AG09309 (cell line): Measurements from ENCODE around the gene SAMD8.

Source experiments
- DNase-seq: peaks from one replicate; pipeline ENCODE4 v3.0.0-alpha.2; 2010; ENCODE audit warnings: low read depth
- H3K4me3 ChIP-seq: 2 replicates; pipeline ENCODE4 v1.5.1; 2011; ENCODE audit warnings: mild to moderate bottlenecking, low read depth, low read length, moderate library complexity; ENCODE audit not compliant: control insufficient read depth
- TF ChIP-seq, protein P1 (sequence below): IDR thresholded peaks from 2 replicates; pipeline ENCODE4 v1.5.1; 2011; ENCODE audit warnings: mild to moderate bottlenecking, low read depth, low read length, inconsistent platforms; ENCODE audit not compliant: insufficient read depth, control insufficient read depth; ENCODE audit errors: missing control alignments

Gene SAMD8

DNA sequence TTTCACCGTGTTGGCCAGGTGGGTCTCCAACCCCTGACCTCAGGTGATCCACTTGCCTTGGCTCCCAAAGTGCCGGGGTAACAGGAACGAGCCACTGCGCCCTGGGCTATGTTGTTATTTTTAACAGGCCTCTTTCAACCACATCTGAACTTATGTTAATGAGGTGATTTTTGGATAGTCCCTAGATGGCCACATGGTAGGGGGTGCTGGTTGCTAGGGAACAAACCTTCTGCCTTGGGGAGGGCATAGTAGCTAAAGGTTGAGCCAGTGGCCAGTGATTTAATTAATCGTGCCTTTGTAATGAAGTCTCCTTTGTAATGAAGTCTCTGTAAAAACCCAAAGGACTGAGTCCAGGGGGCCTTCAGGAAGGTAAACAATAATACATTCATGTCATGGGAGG is 115.2 kb downstream of the SAMD8 start:
- DNase-seq = no peak
- no peak overlapping the region for H3K4me3 ChIP-seq
- TF ChIP-seq, protein P1, sequence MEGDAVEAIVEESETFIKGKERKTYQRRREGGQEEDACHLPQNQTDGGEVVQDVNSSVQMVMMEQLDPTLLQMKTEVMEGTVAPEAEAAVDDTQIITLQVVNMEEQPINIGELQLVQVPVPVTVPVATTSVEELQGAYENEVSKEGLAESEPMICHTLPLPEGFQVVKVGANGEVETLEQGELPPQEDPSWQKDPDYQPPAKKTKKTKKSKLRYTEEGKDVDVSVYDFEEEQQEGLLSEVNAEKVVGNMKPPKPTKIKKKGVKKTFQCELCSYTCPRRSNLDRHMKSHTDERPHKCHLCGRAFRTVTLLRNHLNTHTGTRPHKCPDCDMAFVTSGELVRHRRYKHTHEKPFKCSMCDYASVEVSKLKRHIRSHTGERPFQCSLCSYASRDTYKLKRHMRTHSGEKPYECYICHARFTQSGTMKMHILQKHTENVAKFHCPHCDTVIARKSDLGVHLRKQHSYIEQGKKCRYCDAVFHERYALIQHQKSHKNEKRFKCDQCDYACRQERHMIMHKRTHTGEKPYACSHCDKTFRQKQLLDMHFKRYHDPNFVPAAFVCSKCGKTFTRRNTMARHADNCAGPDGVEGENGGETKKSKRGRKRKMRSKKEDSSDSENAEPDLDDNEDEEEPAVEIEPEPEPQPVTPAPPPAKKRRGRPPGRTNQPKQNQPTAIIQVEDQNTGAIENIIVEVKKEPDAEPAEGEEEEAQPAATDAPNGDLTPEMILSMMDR = no peak

DNA sequence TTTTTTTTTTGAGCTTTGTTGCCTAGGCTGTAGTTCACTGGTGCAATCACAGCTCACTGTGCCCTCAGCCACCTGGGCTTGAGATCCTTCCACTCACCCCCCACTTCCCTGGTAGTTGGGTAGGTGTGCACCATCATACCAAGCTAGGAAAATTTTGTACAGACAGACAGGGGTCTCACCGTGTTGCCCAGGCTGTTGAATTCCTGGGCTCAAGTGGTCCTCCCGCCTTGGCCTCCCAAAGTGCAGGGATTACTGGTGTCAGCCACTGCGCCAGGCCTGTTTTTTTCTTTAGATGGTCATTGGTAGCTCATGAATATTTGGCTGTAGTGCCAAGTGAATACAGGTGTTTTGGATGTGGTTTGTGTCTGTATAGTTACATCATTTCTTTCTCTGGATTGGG is 116.8 kb downstream of the SAMD8 start:
- no peak overlapping the region for H3K4me3 ChIP-seq
- no peak for DNase-seq
- TF ChIP-seq, protein P1 = no peak

DNA sequence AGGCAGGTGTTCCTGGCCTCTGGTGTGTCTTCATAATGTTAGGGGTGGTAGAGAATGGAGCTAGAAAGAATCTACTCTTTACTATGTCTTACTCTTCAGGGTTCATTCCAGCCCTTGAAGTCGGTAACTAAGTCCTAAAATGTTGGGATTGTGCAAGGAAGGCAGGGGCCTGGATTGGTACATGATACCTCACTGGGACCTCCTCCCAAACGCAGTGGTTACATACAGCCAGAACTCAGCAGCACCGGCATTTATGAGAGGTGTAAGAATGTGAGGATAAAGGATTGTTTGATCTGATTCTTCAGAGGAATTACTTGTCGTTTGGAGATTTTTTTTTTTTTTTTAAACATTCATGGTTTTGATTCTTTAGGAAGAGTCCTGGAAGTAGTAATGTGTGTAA is 117.4 kb downstream of the SAMD8 start:
- TF ChIP-seq, protein P1 = no peak
- H3K4me3 ChIP-seq = no peak overlapping the region
- no peak for DNase-seq

DNA sequence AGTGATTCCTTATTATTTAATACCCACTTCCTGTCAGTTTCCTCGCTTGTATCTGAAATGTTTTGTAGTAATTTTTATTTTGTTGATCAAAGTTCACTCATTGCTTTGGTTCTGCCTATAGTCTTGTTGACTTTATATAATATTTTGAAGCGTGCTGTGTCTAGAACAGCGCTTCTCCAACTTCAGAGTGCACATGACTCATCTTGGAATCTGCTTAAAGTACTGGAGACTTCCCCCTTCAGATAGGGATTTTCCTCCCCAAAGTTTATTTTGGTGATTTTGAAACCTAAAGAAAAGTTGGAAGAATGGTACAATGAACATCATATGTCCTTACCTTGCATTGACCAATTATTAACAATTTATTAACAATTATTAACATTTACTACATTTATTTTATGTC is 118.5 kb downstream of the SAMD8 start:
- TF ChIP-seq, protein P1 = no peak
- no peak overlapping the region for H3K4me3 ChIP-seq
- DNase-seq = no peak

DNA sequence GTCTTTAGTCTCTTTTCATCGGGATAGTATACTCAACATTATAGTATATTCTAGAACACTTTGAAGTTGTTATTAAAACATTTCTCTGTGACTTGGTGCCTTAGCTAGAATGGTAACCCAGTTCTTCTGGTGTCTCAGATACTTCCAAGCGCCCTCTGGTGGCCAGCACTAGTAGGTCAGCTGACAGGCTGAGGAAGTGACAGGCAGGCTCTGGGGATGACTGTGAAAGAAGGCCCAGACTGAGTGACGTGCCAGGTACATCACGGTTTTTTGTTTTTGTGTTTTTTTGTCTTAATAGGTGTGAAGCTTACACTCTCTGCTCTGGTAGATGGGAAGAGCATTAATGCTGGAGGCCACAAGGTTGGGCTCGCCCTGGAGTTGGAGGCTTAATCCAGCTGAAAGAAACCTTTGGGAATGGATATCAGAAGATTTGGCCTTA is 119.2 kb downstream of the SAMD8 start:
- TF ChIP-seq, protein P1 = peak; percentile 90
- H3K4me3 ChIP-seq = no peak overlapping the region
- DNase-seq = no peak
